ENCODE data around the gene BCL2L11.

BCL2L11 gene

GRCh38 chr2:111156529-111156928, 35.8 kb downstream of the BCL2L11 start:
- no peak for TF ChIP-seq CTCF (IDR thresholded peaks at IDR 0.05; ENCODE audit: borderline replicate concordance, insufficient read depth, low read depth, low read length)
- no peak overlapping the region for H3K4me3 ChIP-seq (ENCODE audit: low read depth, low read length)

- no peak overlapping the region for H3K4me3 ChIP-seq (ENCODE audit: low read depth, low read length)
- TF ChIP-seq CTCF (IDR thresholded peaks at IDR 0.05; ENCODE audit: borderline replicate concordance, insufficient read depth, low read depth, low read length) = no peak
Observed at GRCh38 chr2:111157071-111157661, 36.5 kb downstream of the BCL2L11 start.

GRCh38 chr2:111157798-111158197, 37.1 kb downstream of the BCL2L11 start:
- no peak overlapping the region for H3K4me3 ChIP-seq (ENCODE audit: low read depth, low read length)
- TF ChIP-seq CTCF (IDR thresholded peaks at IDR 0.05; ENCODE audit: borderline replicate concordance, insufficient read depth, low read depth, low read length) = no peak

GRCh38 chr2:111159641-111160040, 38.9 kb downstream of the BCL2L11 start:
- TF ChIP-seq CTCF (IDR thresholded peaks at IDR 0.05; ENCODE audit: borderline replicate concordance, insufficient read depth, low read depth, low read length) = no peak
- no peak overlapping the region for H3K4me3 ChIP-seq (ENCODE audit: low read depth, low read length)

- TF ChIP-seq CTCF (IDR thresholded peaks at IDR 0.05; ENCODE audit: borderline replicate concordance, insufficient read depth, low read depth, low read length) = no peak
- H3K4me3 ChIP-seq (ENCODE audit: low read depth, low read length) = no peak overlapping the region
Observed at GRCh38 chr2:111160758-111161157, 40.0 kb downstream of the BCL2L11 start.

- TF ChIP-seq CTCF (IDR thresholded peaks at IDR 0.05; ENCODE audit: borderline replicate concordance, insufficient read depth, low read depth, low read length) = no peak
- H3K4me3 ChIP-seq (ENCODE audit: low read depth, low read length) = no peak overlapping the region
Observed at GRCh38 chr2:111161971-111162370, 41.3 kb downstream of the BCL2L11 start.

- H3K4me3 ChIP-seq (ENCODE audit: low read depth, low read length) = no peak overlapping the region
- TF ChIP-seq CTCF (IDR thresholded peaks at IDR 0.05; ENCODE audit: borderline replicate concordance, insufficient read depth, low read depth, low read length) = no peak
Observed at GRCh38 chr2:111162718-111163331, 42.1 kb downstream of the BCL2L11 start.

All from GM12875 (cell line).